GF-D8 (cell line): ENCODE data around the gene DDX46.
"Not testable (repeated sequence)": the region's sequence is repeated elsewhere in the genome, so short reads cannot be mapped to it uniquely, and the experiment has no call there.

Source experiments
- DNase-seq: peaks from one replicate; lab custom pipeline; 2025; lab: John Stamatoyannopoulos, UW

DDX46 gene

DNA sequence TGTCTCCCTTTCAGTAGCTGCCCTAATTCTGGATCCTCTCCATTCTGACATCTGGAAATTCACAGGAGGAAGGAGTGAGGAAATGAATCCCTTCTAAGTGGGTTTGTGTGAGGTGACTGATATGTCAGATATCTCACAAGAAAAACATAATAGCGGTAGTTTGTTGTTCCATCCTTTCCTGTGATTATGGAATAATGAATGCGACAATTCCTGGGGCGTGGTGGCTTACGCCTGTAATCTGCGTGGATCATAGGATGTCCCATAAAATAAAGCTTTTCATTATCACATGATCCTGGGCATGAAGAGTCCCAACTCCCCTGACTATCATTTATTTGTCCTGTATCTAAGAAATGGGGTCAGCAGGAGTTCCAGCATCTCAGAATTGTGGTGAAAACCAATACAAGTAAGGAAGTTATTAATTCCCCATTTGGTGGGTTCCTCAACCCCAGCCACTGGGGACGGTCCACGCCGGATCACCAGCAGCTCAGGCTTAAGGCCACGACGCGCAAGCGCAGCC is 86.8 kb downstream of the DDX46 start:
- DNase-seq = no peak

DNA sequence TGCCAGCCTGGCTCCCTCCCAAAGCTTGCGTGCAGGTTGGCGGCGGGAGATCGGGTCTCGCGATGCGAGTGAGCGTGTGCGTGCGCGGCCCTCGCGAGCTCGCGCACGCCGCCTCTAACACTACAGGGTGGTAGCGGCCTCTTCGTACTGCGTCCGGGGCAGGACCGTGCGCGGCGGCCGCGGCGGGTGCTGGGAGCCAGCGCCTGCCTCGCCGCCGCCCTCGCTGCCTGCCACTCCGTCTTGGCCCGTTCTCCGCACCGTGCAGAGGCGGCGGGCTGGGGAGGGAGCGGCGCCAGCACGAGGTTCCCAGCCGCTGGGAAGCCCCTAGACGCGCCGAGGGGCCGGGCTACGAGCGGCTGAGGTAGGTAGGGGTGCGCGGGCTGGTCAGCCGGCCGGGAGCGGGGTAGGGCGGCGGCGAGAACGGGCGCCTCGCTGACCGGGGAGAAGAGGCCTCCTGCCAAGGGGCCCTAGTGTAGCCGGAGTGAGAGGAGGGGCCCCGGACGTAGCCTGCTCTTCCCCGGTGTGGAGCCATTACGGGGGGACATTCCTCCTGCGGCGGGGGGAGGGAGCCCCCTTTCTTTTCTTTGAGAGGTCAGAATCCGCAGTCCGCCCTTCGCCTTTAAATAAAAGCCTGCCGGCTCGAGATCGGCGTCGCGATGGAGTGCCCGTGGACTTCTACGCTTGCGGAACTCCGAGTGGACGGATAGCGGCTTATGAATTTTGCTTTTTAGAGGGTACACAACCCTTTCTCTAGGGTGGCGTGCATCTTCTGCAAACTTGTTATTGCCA is 87.5 kb downstream of the DDX46 start, which contains the start of gene C5orf24:
C5orf24 (plus strand) TSS at position 117 of the 789 bp plus-strand sequence. CDS start 8,933 bp downstream, outside the sequence.
- peak; percentile 69 for DNase-seq

DNA sequence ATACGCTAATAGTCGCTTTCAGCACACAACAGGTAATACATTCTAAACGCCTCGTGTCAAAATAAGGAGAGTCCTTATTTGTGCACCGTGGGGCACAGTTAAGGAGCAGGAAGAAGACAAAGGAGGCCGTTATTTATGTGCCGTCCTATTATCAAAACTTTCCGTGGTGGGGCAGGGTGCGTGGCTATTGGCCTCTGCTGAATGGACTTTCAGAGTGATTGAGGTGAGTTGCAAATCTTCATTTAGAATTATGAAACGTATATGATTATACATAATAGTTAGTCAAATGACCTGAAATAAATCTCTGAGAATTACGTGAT is 88.0 kb downstream of the DDX46 start:
- DNase-seq = peak; percentile 0

DNA sequence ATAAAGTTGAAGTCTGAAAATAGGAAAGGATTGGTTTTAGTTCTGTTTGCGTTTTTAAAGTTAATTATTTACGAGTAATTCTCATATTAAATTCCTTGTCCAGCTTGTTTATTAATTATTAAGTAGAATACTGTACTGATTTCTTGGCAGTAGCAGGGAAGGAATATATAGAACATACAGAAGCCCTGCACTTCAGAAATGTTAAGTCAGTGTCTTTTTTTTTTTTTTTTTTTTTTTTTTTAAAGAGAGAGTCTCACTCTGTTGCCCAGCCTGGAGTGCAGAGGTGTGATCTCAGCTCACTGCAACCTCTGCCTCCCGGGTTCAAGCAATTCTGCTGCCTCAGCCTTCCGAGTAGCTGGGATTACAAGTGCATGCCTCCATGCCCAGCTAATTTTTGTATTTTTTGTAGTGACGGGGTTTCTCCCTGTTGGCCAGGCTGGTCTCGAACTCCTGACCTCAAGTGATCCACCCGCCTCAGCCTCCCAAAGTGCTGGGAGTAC is 90.9 kb downstream of the DDX46 start:
- not testable (repeated sequence) for DNase-seq

GRCh38 chr5:134851307-134851923 is 92.8 kb downstream of the DDX46 start:
- DNase-seq = no peak

- DNase-seq = not testable (repeated sequence)
Observed at GRCh38 chr5:134856465-134856864, 97.9 kb downstream of the DDX46 start.

DNA sequence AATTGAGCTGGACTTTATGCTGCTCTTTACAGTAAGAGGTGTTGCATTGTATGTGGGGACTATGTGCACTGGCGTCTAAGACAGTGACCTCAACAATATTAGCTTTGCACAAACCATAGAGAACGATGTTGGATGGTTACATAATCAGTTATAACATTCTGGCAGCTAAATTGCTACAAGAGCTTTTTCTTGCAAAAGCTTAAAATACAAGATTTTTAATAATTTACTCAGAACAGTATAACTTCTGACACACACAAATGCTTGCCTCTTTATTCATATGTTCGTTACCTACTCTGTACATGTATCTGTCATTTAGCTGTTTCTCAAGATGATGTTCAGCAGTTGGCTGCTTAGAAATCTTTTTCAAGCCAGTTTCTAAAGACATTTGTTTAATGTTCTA is 98.8 kb downstream of the DDX46 start:
- no peak for DNase-seq

- DNase-seq = no peak
Observed at GRCh38 chr5:134864707-134865106, 106.1 kb downstream of the DDX46 start.

DNA sequence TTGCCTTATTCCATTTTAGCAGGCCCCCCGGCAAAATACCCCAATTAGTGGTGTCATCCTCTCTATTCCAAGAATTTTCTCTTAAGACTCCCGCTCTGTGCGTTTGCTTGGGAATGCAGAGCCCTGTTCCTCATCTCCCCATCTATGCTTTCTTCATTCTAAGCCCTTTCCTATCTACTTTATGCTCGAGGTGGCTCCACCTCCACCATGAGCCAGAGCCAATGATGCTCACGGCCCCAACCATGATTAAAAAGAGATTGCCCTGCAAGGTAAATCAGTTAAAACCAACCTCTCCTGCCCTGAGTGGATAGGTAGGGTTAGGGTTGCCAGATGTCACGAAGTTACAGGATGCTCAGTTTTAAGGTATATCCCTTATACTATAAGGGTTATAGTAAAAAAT is 114.9 kb downstream of the DDX46 start:
- DNase-seq = no peak

DNA sequence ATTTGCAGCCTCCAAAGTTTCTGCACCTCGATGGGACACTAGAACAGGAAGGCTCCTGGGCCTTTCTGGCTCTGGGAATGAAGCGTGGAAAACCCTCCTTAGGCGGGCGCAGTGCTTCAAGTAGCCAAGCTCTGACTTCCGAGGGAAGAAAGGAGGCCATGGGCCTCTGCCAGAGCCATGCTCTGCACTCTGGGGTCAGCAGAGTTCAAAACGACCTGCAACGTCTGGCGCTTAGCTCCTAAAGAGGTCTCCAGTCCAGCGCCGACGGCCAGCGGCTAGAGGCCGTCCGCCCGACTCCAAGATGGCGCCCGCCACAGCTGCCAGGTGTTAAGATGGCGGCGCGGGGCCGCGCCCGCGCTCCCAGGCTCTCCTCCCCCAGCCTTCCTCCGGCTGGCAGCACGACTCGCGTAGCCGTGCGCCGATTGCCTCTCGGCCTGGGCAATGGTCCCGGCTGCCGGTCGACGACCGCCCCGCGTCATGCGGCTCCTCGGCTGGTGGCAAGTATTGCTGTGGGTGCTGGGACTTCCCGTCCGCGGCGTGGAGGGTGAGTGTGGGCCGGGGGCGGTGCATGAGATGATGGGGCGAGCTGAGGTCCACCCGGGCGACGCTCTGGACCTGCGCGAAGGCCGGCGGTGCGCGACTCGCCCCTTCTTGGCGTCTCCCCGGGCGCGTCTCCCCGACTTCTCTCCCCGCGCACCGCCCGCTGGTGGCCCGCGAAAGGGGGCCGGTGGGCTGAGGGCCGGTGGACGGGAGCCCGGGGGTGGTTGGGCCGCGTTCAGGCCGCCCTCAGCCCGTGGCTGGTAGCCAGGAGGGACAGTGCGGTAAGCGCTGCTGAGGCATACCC is 115.6 kb downstream of the DDX46 start, which contains the start of gene TXNDC15:
TXNDC15 (plus strand) TSS at position 385 of the 844 bp plus-strand sequence; CDS start at position 442, 57 bp downstream.
- DNase-seq = peak; percentile 14

DNA sequence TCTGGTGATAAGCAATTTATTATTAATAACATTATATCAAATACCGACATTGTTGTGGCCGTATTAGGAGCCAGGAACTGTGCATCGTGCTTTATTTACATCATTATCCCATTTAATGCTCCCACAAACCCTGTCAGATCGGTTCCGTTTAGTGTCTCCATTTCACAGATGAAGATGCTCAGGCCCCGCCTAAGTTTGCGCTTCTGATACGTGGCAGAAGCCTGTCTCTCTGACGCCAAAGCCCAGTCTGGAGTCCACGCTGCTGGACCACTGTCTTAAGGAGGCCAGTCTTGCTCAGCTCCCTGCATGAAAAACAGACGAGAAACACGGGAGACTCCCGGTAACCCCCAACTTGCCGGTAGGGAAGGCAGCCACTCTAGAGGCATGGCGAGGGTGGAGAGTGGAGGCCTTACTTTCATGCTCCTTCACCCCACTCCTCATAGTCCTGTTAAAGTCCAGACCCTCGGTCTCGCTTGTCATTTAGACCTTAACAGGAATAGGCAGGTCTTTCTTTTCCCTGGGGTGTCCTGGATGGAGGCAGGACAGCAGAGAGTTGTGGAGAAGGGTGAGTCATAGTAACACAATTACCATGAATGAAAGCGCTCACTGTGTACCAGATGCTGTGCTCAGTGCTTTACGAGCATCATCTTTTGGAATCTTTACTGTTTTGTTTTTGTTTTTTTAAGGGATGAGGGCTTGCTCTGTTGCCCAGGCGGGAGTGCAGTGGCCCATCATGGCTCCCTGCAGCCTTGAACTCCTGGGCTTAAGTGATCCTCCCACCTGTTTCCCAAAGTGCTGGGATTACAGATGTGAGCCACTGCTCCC is 116.5 kb downstream of the DDX46 start:
- DNase-seq = no peak

GRCh38 chr5:134877159-134877558 is 118.6 kb downstream of the DDX46 start:
- DNase-seq = no peak

GRCh38 chr5:134878403-134878802 is 119.8 kb downstream of the DDX46 start:
- DNase-seq = no peak

DNA sequence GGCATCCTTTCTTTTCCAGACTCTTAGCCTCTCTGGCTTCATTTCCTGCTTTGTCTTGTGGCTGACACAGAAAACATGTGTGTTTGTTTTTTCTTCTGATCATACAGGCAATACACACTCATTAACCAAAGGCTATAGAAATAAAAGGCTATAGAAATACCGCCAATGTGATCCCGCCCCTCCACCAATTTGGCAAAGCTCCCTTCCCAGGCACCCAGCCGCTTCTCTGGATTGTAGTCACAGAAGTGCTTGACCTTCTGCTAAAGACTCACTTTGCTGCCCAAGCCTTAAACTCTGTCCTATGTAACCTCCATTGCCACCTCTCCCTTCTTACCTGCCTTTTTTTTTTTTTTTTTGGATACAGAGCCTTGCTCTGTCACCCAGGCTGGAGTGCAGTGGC is 120.9 kb downstream of the DDX46 start:
- DNase-seq = no peak
